ENCODE measurements around the gene RNU5B-1. TPM values are rescaled to one million over a fixed set of nuclear protein-coding genes. Genes with fewer than 3 reads are reported as not detected.

The RNU5B-1 gene
- total RNA-seq, 2 experiments from 2014 or later, result not detected

GRCh38 chr15:65312400-65312916 is 8.0 kb downstream of the RNU5B-1 start:
- Histone ChIP-seq H3K36me3 (ENCODE audit: insufficient read depth, low read length) (no peaks in the 10 kb centered on the region), H3K4me3 (ENCODE audit: low read depth, low read length, poor library complexity, severe bottlenecking) (no peak overlapping the region), H3K9me3 (ENCODE audit: low read length) (no peaks in the 10 kb centered on the region), H3K79me2 (ENCODE audit: insufficient read depth, low read depth, low read length) (no peaks in the 10 kb centered on the region), H3K27ac (ENCODE audit: low read depth, low read length, poor library complexity, severe bottlenecking) (no peak overlapping the region), H3K4me2 (ENCODE audit: low read length) (no peak overlapping the region), H2AFZ (ENCODE audit: low read length) (no peak overlapping the region), H3K9me2 (ENCODE audit: insufficient read depth, low read length) (no peaks in the 10 kb centered on the region), H4K20me1 (ENCODE audit: insufficient read depth, low read length) (no peaks in the 10 kb centered on the region), H3K4me1 (ENCODE audit: insufficient read depth, low read length, poor library complexity, severe bottlenecking) (no peaks in the 10 kb centered on the region)
- TF ChIP-seq EZH2phosphoT487 (IDR thresholded peaks at IDR 0.05; ENCODE audit: borderline replicate concordance, low read depth, low read length) (no peak), CTCF (conservative IDR thresholded peaks at IDR 0.05; ENCODE audit: low read length) (no peak)
- BruUV-seq (replicated peaks), result no TSS peak
- DNase-seq (ENCODE audit: low spot score), result no peak
- intact Hi-C loops (cut with micrococcal nuclease; ENCODE audit: unreplicated experiment), result no loop called here
- CTCF ChIA-PET (ENCODE audit: unreplicated experiment), result no interaction called here
- POLR2A ChIA-PET, result no interaction called here

- intact Hi-C loops (cut with micrococcal nuclease; ENCODE audit: unreplicated experiment), result loop anchor here (1.0 kb wide), 2 partner anchors 66 to 81 kb away; no protein-coding TSS in a partner anchor
- no peak overlapping the region for H3K27ac ChIP-seq (ENCODE audit: low read depth, low read length, poor library complexity, severe bottlenecking)
- H3K79me2 ChIP-seq (ENCODE audit: insufficient read depth, low read depth, low read length), result no peaks in the 10 kb centered on the region
- ChIA-PET CTCF (ENCODE audit: unreplicated experiment) (no interaction called here), POLR2A (interaction anchor here (0.7 to 1.5 kb wide), 2 partner anchors 14 to 65 kb away, joined by 3 read pairs; partner anchors contain the start of gene RNU5B-1)
- no peaks in the 10 kb centered on the region for H4K20me1 ChIP-seq (ENCODE audit: insufficient read depth, low read length)
- no peaks in the 10 kb centered on the region for H3K9me2 ChIP-seq (ENCODE audit: insufficient read depth, low read length)
- no TSS peak for BruUV-seq (replicated peaks)
- no peaks in the 10 kb centered on the region for H3K4me1 ChIP-seq (ENCODE audit: insufficient read depth, low read length, poor library complexity, severe bottlenecking)
- peak; percentile 75 for DNase-seq (ENCODE audit: low spot score)
- peak; percentile 90 for TF ChIP-seq CTCF (conservative IDR thresholded peaks at IDR 0.05; ENCODE audit: low read length)
- TF ChIP-seq EZH2phosphoT487 (IDR thresholded peaks at IDR 0.05; ENCODE audit: borderline replicate concordance, low read depth, low read length), result no peak
- H3K9me3 ChIP-seq (ENCODE audit: low read length), result no peaks in the 10 kb centered on the region
- H2AFZ ChIP-seq (ENCODE audit: low read length), result no peak overlapping the region
- H3K36me3 ChIP-seq (ENCODE audit: insufficient read depth, low read length), result no peaks in the 10 kb centered on the region
- no peak overlapping the region for H3K4me2 ChIP-seq (ENCODE audit: low read length)
- H3K4me3 ChIP-seq (ENCODE audit: low read depth, low read length, poor library complexity, severe bottlenecking), result no peak overlapping the region
Measured at GRCh38 chr15:65318870-65319356, 14.4 kb downstream of the RNU5B-1 start.

GRCh38 chr15:65323071-65323511 is 18.6 kb downstream of the RNU5B-1 start:
- ChIA-PET CTCF (ENCODE audit: unreplicated experiment) (no interaction called here), POLR2A (interaction anchor here (0.6 kb wide), 1 partner anchor 18 kb away, joined by 4 read pairs; no protein-coding TSS in a partner anchor)
- H3K36me3 ChIP-seq (ENCODE audit: insufficient read depth, low read length), result no peaks in the 10 kb centered on the region
- TF ChIP-seq EZH2phosphoT487 (IDR thresholded peaks at IDR 0.05; ENCODE audit: borderline replicate concordance, low read depth, low read length) (no peak), CTCF (conservative IDR thresholded peaks at IDR 0.05; ENCODE audit: low read length) (no peak)
- no peak overlapping the region for H3K4me2 ChIP-seq (ENCODE audit: low read length)
- H3K9me2 ChIP-seq (ENCODE audit: insufficient read depth, low read length), result no peaks in the 10 kb centered on the region
- no peak for DNase-seq (ENCODE audit: low spot score)
- H4K20me1 ChIP-seq (ENCODE audit: insufficient read depth, low read length), result no peaks in the 10 kb centered on the region
- intact Hi-C loops (cut with micrococcal nuclease; ENCODE audit: unreplicated experiment), result no loop called here
- no peaks in the 10 kb centered on the region for H3K4me1 ChIP-seq (ENCODE audit: insufficient read depth, low read length, poor library complexity, severe bottlenecking)
- BruUV-seq (replicated peaks), result no TSS peak
- no peaks in the 10 kb centered on the region for H3K9me3 ChIP-seq (ENCODE audit: low read length)
- no peak overlapping the region for H3K27ac ChIP-seq (ENCODE audit: low read depth, low read length, poor library complexity, severe bottlenecking)
- H3K4me3 ChIP-seq (ENCODE audit: low read depth, low read length, poor library complexity, severe bottlenecking), result no peak overlapping the region
- H2AFZ ChIP-seq (ENCODE audit: low read length), result no peak overlapping the region
- H3K79me2 ChIP-seq (ENCODE audit: insufficient read depth, low read depth, low read length), result no peaks in the 10 kb centered on the region

Measured in OCI-LY7 (cell line).